HG03039 (cell line): ENCODE data around the gene RERE.
"Not testable (repeated sequence)": the region's sequence is repeated elsewhere in the genome, so short reads cannot be mapped to it uniquely, and the experiment has no call there.

Experiments
- ATAC-seq: cut with Tn5 transposase; IDR thresholded peaks from one replicate; pipeline ENCODE4 v1.9.1; 2021; ENCODE audit warnings: mild to moderate bottlenecking, moderate library complexity; ENCODE audit not compliant: unreplicated experiment

The RERE gene

GRCh38 chr1:8619917-8620502, 197.4 kb downstream of the RERE start:
- ATAC-seq = not testable (repeated sequence)

GRCh38 chr1:8619419-8619818, 198.0 kb downstream of the RERE start:
- ATAC-seq = not testable (repeated sequence)

GRCh38 chr1:8616791-8617190, 200.6 kb downstream of the RERE start:
- ATAC-seq = not testable (repeated sequence)

- not testable (repeated sequence) for ATAC-seq
Measured at GRCh38 chr1:8611634-8612515, 205.6 kb downstream of the RERE start.

- ATAC-seq = no peak
Measured at GRCh38 chr1:8607906-8608305, 209.5 kb downstream of the RERE start.

GRCh38 chr1:8604041-8604945, 213.1 kb downstream of the RERE start:
- no peak for ATAC-seq

- ATAC-seq = no peak
Measured at GRCh38 chr1:8603220-8603616, 214.2 kb downstream of the RERE start.

GRCh38 chr1:8602471-8603219, 214.8 kb downstream of the RERE start:
- no peak for ATAC-seq

- ATAC-seq = no peak
Measured at GRCh38 chr1:8600336-8600735, 217.1 kb downstream of the RERE start.

GRCh38 chr1:8599646-8600212, 217.7 kb downstream of the RERE start:
- ATAC-seq = no peak

- no peak for ATAC-seq
Measured at GRCh38 chr1:8598783-8599182, 218.7 kb downstream of the RERE start.

- no peak for ATAC-seq
Measured at GRCh38 chr1:8598060-8598724, 219.2 kb downstream of the RERE start.

- no peak for ATAC-seq
Measured at GRCh38 chr1:8597455-8597854, 220.0 kb downstream of the RERE start.

- peak; percentile 41 for ATAC-seq
Measured at GRCh38 chr1:8595941-8596340, 221.5 kb downstream of the RERE start.

GRCh38 chr1:8595332-8595731, 222.1 kb downstream of the RERE start:
- ATAC-seq = no peak

- not testable (repeated sequence) for ATAC-seq
Measured at GRCh38 chr1:8593292-8593691, 224.1 kb downstream of the RERE start.

GRCh38 chr1:8591569-8591968, 225.9 kb downstream of the RERE start:
- no peak for ATAC-seq

GRCh38 chr1:8590721-8591351, 226.6 kb downstream of the RERE start:
- no peak for ATAC-seq

- no peak for ATAC-seq
Measured at GRCh38 chr1:8589571-8589970, 227.9 kb downstream of the RERE start.
